SK-MEL-5 (cell line): ENCODE measurements around the gene TFEB. TPM values are rescaled to one million over a fixed set of nuclear protein-coding genes. Genes with fewer than 3 reads are reported as not detected.

Source experiments
- DNase-seq: peaks from one replicate; pipeline ENCODE4 v3.0.0-alpha.2; 2016; ENCODE audit warnings: low read depth, low spot score
- in situ Hi-C: cut with HindIII; loops from 2 replicates; pipeline ENCODE4 v1.10.0; 2016; ENCODE audit warnings: low sequenced_read_pairs, high pct_unique_total_duplicates, low pct_unique_long_range_greater_than_20kb
- total RNA-seq: library from RNA; depleted of rRNA; stranded (reverse); fragments of >200 nt; shearing (Covaris generic); gene quantifications from 2 replicates; pipeline ENCODE4 v1.2.3, GENCODE V29; 2014

TFEB gene
- total RNA-seq, 1 experiment from 2014 or later, result 1.9 TPM

DNA sequence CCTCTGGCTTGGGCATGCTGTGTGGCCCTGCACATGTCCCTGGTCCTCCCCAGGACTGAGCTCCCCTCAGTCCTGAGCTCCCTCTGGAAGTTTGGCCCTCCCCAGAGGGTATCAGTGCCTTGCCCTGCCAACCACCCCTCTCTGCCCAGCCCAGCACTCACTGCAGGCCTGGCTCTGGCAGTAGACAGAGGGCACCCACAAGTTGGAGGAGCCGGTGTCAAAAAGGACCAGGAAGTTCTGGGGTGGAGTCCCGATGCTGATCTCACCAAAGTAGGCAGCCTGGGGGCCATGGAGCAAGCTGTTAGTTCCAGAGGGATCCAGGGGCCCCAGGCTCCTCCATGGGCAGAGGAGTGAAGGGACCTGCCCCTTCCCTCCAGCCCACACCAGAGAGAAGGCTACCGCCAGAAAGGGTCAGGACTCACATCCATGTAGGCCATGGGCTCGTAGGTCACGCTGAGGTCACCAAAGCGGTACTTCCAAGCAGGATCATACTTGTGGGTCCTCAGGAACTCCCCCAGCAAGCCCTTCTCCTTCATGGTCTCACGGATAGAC is 8.9 kb upstream of the TFEB start:
- in situ Hi-C loops, result no loop called here
- DNase-seq, result no peak

DNA sequence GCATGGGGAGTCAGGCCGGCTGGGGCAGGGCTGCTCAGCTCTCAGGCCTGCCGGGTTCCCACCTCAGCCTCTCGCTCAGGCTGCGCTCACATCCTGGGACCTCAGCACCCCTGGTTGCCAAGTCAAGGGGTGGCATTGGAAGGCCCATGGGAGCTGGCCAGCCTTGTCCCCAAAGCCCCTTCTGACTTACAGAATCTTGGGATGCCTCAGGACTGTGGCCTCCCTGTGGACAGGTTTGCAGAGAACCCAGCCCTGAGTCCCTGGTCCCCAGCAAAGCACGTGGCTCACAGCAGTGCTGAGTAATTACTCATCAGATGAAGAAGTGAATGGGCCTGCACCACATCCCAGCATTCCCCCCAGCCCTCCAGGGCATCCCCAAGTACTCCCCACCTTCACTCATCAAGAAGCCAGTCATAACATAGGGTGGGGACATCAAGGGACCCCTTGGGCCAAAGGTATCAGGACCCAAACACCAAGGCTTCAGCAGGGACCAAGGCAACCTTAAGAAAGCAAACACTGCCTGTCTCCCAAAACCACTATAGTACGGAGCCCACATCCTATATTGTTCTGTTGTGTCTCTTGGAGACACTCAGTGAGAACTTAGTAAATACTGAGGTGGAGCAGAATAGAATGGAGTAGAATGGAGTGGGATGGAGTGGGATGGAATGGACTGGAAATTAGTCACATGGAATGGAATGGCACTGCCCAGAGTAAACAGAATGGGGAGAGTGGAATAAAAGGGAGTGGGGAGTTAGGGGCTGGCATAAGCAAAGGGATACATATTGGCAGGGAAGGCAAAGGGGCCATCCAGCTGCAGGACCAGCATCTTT is 8.2 kb upstream of the TFEB start:
- DNase-seq, result no peak
- in situ Hi-C loops, result no loop called here

DNA sequence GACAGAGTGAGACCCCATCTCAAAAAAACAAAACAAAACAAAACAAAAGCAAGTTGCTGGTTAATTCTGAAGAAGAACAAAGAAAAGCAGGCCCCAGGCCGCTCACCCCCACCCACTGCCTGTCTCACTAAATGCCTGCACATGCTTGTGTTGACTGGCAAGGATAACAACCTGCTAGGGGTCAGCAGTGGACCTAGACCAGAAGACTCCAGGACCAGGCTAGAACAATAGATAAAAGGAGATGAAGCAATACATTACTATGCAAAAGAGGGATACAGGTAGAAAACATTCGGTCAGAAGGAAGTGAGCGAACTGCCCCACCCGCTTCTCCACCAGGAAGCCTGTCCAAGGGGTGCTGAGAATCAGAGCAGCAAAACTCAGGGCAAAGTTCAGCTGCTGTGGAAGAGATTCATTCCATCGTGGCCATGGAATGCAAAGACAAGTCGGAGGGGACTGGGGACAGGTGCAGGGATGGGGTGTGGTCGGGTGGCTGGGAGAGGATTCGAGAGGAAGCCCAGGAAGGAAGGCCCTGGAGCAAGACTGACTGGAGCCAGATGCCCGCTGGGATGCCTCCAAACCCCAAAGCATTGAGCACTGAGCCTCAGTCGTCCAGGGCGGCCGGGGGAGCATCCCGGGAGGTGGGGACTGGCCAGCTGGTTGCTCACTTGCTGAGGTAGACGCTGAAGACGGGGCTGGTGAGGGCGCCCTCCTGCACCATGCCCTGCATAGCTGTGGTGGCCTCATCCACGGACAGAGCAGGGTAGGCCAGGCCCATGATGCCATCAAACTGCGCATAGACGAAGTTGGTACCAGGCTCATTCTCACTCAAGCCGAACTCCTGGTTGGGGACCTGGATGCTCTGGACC is 6.5 kb upstream of the TFEB start:
- in situ Hi-C loops, result no loop called here
- DNase-seq, result no peak

DNA sequence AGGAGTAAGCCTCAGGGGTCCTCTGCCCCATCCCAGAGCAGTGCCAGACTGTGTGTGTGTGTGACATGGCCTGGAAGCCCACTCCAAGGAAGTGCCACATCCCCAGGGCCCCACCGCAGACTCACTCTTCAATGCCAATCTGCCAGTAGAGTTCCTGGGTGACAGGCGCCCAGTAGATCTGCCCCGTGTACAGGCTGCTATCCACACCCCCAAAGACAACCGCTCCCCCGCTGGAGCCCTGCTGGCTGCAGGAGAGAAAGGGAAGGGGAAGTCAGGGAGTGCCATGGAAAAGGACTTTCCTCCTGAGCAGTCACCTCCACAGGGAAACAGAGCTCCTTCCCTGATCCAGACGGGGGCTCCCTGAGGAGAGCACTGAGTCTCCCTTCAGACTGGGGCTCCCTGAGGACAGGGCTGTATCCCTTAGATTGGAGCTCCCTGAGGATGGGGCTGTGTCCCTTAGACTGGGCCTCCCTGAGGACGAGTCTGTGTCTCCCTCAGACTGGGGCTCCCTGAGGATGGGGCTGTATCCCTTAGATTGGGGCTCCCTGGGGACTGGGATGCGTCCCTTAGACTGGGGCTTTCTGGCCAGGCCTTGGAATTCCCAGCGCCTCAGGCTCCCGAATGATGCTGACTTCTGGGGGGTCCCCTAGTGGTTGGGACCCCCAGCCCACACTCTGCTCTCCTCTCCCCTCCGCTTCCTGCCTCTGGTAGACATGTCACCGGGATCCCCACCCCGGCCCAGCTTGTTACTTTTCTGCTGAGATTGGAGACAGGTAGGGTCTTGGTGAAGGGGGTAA is 5.2 kb upstream of the TFEB start:
- DNase-seq, result no peak
- in situ Hi-C loops, result no loop called here

DNA sequence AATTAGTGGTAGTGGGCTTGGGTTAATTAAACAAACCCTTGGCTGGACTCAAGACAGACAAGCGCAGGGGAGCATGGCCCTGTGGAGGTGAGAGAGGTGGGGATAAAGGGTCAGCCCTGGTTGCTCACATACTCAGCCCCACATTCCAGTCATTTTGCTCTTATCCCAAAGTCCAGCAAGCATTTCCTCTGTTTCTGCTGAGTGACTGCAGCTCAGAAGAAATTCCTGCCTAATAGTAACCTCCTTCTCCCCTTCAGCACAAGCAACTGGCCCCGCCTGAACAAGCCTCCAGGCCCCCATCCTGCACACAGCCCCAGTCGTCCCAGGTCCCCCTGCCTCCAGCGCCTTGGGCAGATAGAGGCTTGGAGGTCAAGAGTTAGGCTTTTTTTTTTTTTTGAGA is 3.6 kb upstream of the TFEB start:
- DNase-seq, result no peak
- in situ Hi-C loops, result no loop called here

DNA sequence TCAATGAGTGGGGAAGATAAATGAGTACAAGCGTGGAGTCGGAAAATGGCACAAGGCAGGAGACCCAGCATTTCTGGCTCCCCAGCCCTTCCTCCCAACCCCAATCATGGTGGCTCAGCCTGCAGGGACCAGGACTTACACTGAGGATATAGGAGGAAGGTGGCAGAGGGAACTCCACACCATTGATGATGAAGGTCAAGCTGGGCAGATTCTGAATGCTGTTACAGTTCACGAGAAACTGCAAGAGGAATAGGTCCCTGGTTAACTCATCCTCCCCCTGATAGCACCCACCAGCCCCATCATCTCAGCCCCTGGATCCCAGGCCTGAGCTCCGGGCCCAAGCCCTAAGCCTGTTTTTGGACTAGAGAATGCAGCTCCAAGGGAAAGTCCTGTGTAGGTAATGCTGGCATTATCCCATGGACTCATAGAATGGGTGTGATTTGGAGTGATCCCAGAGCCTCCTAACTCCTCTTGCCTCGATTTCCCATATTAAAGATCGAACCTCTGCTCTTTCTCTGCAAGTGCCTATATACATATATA is 2.3 kb upstream of the TFEB start:
- in situ Hi-C loops, result no loop called here
- DNase-seq, result no peak

DNA sequence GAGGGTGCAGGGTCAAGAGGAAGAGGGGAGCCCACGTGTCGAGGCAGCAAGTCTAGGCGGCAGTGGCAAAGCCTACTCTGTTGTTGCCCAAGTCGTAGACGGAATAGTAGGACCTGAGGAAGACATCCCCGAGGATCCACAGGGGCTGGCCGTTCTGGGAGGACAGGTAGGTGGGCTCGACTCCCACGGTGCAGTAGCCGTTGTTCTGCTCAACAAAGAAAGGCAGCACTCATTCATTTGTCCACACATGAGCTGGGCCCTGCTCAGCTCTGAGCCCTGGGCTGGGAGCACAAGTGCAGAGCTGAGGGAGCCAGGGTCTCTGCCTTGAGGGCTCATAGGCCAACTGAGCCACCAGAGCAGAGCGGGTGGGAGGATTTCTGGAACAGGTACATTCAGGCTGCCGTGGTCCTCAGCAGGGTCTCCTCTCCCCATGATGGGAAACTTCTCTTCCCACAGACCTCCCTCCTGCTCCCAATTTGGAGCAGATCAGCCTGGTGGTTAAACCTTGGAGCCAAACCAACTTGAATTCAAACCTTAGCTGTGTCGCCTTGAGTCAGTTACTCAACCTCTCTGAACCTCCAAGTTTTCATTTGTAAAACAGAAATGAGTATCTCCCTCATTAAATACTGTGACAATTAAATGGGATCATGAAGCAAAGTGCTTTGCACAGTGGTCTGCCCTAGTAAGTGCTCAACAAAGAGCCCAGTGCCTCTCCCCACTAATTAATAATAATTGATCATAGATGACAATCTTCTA is 1.6 kb upstream of the TFEB start:
- in situ Hi-C loops, result no loop called here
- DNase-seq, result no peak

GRCh38 chr6:41736186-41736733 is 852 bp upstream of the TFEB start:
- DNase-seq, result peak; percentile 42
- in situ Hi-C loops, result no loop called here

DNA sequence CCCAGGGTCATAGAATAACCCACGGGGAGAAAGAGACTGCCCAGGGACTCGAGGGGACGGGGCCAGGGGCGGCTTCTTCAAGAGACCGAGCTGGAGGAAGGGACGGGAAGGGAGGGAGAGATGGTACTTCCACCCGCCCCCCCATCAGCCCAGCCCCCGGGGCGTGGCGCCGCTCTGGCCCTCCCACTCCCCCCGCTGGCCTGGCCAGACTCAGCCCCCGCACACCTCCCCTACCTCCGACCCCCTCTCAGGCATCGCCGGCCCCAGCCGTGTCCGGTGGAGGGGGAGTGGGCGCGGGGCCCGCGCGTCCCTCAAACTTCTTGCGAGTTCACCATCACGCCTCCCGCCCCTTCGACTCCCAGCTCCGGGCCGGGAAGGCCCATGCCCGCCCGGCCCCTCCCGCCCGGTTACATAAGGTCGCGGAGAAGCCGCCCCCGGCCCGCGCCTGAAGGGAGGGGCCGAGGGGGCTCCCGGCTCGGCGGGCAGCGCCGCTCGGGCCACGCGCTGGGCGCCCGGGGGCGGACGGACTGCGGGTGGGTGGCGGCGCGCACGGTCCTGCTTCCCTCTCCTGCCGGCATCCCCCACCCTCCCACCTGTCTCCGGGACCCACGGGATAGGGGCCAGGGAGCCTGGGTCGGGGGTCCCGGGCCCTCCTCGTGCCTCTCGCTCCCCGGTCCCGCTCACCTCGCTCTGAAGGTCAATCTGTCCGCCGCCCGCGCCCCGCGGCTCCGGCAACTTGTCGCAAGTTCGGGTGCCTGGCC is 562 bp downstream of the TFEB start:
- peak; percentile 72 for DNase-seq
- in situ Hi-C loops, result no loop called here

DNA sequence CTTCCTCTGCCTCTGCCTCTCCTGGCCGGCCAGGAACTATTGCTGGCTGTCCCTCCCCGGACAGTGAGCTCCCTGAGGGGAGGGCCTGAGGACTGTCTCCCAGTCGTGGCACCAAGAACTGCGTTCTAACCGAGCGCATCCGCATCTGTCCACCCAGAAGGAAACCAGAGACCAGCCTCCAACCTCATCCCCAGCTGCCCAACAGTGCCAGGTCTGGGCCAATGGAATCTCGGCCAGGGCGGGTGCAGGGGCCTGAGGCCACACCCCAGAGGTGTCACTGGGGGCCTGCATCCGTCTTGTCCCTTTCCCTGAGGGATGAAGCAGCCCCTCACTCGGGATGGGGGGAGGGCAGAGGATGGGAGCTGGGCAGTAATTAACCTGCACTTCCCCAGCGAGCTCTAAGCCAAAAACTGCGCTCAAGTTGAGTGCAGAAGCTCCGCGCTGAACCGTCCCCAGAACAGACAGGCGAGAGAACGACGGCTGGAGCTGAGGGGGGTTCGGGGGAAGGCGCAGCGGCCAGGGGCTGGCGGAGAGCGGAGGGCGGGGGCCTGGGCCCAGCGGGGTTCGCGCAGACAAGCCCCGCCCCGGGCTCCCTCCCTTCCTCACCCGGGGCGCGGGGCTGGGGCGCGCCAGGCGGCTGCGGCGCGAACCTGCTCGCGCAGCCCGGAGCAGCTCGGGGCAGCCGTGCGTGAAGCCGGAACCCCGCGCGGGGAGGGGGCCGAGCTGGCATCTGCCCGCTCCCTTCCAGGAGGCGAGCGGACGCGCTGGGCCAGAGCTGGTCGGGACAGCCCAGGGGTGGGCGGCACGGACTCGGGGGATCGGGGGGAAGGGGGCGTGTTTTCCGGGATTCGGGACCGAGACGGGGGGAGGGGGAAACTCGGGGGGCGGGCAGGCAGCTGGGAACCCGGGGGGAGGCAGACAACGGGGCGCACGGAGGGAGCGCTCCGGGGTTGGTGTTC is 1.4 kb downstream of the TFEB start:
- in situ Hi-C loops, result no loop called here
- peak; percentile 65 for DNase-seq

DNA sequence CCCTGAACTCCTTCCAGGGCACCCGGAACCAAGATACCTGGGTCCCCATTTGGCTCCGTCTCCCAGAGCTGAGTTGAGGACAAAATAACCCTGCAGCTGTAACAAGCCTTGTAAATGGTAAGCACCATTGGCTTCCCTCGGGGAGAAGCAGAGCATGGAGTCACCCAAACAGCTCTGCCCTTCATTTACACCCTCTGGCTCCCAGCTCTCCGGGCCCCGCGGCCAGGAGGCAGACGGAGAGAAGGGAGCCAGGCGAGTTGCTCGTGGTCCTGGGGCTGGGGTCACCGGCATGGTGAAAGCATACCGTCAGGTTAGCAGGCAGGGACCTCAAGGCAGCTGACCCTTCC is 2.1 kb downstream of the TFEB start:
- in situ Hi-C loops, result no loop called here
- DNase-seq, result no peak

- in situ Hi-C loops, result no loop called here
Observed at GRCh38 chr6:41732591-41733359, 2.6 kb downstream of the TFEB start.

DNA sequence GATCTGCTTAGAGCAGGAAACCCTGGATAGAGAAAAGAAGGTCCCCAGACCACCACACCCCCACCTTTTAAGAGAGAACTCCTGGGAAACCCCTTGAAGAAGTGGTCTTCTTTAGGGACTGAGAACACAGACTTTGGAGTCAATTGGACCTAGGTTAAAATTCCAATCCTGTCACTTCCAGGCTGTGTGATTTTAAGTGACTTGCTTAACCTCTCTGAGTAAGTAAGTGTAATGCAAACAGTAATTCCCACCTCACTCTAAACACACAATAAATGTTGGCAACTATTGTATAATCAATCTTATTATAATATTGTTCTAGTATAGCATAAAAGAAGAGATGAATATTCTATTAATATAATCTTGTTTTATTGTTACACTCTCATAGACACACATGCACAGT is 3.3 kb downstream of the TFEB start:
- in situ Hi-C loops, result no loop called here
- DNase-seq, result no peak

More at GRCh38 chr6:41732591-41733359, 2.6 kb downstream of the TFEB start:
- no peak for DNase-seq

DNA sequence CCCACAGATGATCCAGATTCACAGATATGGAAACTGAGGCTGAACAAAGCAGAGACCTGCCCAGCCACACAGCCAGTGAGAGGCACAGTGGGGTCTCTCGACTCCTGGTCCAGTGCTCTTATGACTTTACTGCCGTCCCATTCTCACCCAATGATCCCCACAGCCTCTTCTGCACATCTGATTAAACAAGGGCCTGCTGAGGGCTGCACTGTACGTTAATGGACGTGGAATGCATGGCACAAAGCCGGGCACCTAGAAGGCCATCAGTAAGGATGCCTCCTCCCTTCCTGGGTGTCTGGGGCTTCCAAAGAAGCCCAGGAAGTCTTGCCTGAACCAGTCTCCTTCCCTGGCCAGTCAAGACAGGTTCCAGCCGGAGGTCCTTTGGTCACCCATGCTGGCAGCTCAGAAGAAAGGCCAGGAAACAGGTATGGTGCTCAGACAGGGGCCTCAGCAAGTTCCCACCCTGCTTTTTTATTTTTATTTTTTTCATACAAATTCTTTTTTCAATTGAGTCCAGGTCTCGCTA is 3.8 kb downstream of the TFEB start:
- DNase-seq, result no peak
- in situ Hi-C loops, result no loop called here
